GM12801 (cell line): Measurements from ENCODE around the gene FAM240A.

ENCODE experiments used
- TF ChIP-seq, protein P1 (sequence below): IDR thresholded peaks from one replicate; pipeline ENCODE4 v1.5.1; 2011; ENCODE audit warnings: control low read depth; ENCODE audit not compliant: insufficient read length; ENCODE audit errors: extremely low read depth

FAM240A gene

DNA sequence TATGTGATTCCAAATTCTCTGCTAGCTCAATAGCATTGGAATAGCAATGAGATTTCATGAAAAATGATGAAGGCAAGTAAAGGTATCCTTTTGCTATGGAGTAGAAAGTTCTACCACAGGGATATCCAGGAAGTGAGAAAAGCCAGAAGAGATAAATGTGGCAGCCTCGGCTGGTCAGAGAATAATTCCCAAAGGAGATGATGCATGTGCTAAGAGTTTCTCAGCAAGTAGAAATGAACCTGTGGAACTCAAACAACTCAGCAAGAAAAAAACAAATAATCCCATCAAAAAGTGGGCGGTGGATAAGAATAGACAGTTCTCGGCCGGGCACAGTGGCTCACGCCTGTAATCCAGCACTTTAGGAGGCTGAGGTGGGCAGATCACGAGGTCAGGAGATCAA lies 42.9 kb downstream of the FAM240A start:
- TF ChIP-seq, protein P1, sequence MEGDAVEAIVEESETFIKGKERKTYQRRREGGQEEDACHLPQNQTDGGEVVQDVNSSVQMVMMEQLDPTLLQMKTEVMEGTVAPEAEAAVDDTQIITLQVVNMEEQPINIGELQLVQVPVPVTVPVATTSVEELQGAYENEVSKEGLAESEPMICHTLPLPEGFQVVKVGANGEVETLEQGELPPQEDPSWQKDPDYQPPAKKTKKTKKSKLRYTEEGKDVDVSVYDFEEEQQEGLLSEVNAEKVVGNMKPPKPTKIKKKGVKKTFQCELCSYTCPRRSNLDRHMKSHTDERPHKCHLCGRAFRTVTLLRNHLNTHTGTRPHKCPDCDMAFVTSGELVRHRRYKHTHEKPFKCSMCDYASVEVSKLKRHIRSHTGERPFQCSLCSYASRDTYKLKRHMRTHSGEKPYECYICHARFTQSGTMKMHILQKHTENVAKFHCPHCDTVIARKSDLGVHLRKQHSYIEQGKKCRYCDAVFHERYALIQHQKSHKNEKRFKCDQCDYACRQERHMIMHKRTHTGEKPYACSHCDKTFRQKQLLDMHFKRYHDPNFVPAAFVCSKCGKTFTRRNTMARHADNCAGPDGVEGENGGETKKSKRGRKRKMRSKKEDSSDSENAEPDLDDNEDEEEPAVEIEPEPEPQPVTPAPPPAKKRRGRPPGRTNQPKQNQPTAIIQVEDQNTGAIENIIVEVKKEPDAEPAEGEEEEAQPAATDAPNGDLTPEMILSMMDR, result no peak

DNA sequence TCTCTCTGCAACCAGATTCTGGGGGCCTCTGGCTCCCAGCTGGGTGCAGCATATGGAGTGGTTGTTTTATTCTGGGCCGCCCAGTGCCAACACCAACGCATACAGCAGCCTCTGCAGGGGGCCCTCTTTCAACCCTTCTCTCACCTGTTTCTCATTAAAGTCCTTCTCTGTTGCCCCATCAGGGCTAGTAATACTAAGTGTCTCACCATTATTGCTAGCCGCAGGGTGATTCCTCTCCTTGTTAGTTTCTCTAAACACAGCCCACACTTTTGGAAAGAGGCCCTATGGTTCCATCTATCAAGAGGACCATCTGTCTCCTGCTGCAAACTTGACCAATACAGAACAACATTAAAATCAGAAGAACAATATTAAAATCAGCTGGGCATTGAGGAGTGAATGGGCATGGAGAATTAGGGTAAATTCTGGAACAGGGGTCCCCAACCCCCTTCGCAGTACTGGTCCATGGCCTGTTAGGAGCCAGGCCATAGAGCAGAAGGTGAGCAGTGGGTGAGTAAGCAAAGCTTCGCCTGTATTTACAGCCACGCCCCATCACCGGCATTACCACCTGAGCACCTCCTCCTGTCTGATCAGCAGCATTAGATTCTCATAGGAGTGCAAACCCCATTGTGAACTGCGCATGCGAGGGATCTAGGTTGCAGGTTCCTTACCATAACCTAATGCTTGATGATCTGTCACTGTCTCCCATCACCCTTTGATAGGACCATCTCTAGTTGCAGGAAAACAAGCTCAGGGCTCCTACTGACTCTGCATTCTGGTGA lies 44.6 kb downstream of the FAM240A start:
- TF ChIP-seq, protein P1, result no peak

DNA sequence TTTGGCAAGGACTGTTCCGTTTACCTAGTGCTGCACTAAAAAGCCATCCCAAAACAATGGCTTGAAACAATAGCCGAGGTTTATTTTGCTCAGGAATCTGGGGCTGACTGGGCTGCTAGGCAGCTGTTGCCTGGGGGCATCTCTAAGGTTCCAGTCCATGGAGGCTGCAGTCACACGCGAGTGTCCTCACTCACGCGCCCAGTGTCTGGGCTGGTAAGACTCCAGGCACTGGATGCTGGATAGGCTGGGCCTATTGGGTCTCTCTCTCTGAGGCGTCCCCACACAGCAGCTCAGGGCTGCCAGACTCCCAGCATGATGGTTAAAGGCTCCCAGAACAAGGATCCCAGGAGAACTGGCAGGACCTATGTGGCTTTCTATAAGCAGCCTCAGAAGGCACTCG lies 47.0 kb downstream of the FAM240A start:
- TF ChIP-seq, protein P1, result no peak

DNA sequence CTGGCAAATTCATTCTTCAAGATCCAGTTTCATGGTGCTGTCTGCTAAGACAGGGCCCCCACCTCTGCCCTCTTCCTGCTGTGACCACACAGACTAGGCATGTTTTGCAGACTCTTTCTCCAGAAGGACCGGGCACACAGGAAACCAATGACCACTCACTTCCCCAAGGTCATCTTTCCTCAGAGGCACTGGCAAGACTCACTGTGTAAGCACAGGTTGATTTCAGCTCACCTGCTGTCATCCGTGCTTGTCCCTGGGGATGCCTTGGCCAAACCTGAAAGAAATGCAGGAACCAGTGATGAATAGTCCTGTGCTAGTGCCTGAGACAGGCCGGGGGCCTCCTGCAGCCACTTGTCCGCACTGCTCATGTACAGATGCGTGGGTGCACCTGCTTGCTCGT lies 47.7 kb downstream of the FAM240A start:
- TF ChIP-seq, protein P1, result no peak

DNA sequence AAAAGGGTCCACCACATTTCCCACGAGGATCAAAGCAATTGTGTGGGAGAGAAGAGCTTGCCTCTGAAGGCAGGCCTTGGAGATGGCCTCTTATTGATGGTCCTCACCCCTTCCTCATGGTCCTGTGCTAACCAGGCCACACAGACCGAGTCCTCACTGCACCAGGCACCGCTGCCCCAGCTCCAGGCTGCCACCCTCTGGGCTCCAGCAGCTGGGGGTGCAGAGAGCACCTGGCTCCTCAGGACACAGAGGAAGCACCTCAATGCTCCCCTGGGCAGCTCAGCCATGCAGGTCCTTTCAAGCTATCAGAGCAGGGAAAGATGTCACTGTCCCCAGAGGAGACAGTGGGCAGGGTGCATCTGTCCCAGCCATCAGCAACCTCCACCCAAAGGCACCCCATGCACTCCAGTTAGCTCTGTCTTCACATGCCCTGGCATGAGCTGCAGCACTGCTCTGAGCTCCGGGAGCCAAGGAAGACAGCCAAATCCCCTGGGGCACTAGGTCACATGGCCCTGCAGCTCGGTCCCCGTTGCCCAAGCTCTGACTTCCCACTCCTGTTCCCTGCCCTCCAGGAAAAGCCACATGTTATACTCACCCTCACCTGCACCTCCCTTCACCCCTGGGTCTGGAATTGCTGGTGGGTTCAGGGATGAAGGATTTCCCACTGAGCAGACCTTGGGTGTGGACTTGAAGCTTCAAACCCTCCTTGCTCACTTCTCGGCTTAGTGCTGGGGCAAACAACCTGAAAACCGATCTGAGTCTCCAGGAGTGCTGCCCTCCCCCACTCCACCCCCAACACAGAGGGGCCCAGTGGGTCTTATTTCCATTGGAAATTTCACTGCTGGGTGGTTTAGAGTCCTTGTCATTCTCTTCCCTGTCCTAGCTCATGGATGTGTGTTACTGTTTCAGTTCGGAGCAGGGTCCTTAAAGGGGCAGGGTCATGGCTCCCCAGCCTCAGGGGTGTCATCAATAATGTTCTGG lies 48.5 kb downstream of the FAM240A start:
- TF ChIP-seq, protein P1, result no peak

DNA sequence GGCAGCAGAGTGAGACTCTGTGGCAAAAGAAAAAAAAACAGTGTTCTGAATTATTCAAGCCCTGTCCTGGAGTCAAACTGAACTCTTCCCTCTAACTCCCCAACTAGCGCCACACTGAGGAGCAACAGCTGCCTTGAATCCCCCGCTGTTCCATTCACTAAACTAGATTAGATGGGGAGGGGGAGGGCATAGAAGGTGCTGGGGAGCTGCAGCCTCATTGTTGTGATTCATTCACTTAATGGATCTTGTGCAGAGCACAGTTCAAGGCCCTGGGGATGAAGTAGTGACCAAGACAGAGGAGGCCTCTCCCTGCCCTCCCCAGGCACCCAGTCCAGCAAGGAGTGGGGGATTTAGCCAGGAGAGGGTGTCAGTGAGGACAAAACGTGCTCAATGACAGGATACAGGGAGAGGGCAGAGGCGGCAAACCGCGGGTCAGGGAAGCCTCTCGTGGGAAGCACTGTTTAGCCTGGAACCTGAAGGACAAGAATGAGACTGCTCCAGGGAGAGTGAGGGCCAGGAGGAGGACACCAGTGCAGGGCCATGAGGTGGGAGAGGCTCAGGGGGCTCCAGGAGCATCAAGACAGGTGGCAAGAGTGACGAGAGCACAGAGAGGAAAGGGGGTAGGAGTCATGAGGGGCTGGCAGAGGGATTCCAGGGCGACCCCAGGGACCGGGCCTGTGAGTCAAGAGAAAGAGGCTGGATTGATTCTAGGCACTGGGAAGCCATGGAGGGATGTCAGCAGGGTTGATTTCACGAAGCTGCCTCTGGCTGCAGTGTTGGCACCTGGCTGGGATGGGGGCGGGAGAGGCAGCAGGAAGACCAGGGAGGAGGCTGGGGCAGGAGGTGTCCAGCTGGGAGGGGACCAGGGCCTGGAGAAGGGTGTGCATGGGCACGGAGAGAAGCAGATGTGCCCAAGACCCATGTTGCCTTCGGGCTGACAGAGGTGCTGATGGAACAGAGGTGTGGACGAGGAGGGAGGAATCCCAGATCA lies 49.7 kb downstream of the FAM240A start:
- TF ChIP-seq, protein P1, result no peak
